ENCODE data around the gene USP21. TPM values are rescaled to one million over a fixed set of nuclear protein-coding genes. Genes with fewer than 3 reads are reported as not detected.
A peak's percentile ranks its signal among the peaks of the same experiment; 100 is the strongest.

Gene USP21
- total RNA-seq, 1 experiment from 2014 or later = 40.9 TPM

DNA sequence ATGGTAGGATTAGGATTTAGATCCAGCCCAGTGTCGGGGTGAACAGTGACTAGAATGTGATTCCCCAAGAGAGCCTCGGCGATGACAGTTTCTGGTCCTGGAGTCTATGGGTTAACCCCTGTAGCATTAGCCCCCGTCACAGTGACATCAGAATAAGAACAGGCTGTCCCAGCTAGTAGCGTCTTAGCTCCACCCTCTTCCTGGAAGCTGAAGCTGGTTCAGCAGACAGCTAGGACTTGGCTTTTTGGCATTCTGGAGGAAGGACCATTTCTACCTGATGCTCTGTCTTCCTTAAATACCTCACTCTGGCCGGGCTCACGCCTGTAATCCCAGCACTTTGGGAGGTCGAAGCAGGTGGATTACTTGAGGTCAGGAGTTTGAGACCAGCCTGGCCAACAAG lies 47.9 kb downstream of the USP21 start:
- H3K4me3 Mint-ChIP-seq (ENCODE audit: low read depth, unreplicated experiment) = no peak overlapping the region
- peaks cover 42% of the 10 kb centered on the region for H3K36me3 Mint-ChIP-seq (ENCODE audit: insufficient read depth, unreplicated experiment)
- CTCF ChIA-PET = interaction anchor here (0.8 kb wide), 1 partner anchor 51 kb away, joined by 7 read pairs; the partner anchor contains the start of gene PCP4L1
- intact Hi-C loops (cut with micrococcal nuclease; ENCODE audit: unreplicated experiment) = loop anchor here (5.0 to 10.0 kb wide), 2 partner anchors 175 to 538 kb away; partner anchors contain the start of gene DUSP12
- H3K9me3 Mint-ChIP-seq (ENCODE audit: low read depth, unreplicated experiment) = no peaks in the 10 kb centered on the region
- TF ChIP-seq, protein P1, sequence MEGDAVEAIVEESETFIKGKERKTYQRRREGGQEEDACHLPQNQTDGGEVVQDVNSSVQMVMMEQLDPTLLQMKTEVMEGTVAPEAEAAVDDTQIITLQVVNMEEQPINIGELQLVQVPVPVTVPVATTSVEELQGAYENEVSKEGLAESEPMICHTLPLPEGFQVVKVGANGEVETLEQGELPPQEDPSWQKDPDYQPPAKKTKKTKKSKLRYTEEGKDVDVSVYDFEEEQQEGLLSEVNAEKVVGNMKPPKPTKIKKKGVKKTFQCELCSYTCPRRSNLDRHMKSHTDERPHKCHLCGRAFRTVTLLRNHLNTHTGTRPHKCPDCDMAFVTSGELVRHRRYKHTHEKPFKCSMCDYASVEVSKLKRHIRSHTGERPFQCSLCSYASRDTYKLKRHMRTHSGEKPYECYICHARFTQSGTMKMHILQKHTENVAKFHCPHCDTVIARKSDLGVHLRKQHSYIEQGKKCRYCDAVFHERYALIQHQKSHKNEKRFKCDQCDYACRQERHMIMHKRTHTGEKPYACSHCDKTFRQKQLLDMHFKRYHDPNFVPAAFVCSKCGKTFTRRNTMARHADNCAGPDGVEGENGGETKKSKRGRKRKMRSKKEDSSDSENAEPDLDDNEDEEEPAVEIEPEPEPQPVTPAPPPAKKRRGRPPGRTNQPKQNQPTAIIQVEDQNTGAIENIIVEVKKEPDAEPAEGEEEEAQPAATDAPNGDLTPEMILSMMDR (IDR thresholded peaks at IDR 0.05; ENCODE audit: unreplicated experiment) = no peak
- peaks cover 24% of the 10 kb centered on the region for H3K4me1 Mint-ChIP-seq (ENCODE audit: low read depth, unreplicated experiment)
- DNase-seq = no peak
- H3K27me3 Mint-ChIP-seq (ENCODE audit: unreplicated experiment) = no peaks in the 10 kb centered on the region
- H3K27ac Mint-ChIP-seq (ENCODE audit: unreplicated experiment) = no peak overlapping the region
- BruUV-seq (replicated peaks) = no TSS peak

DNA sequence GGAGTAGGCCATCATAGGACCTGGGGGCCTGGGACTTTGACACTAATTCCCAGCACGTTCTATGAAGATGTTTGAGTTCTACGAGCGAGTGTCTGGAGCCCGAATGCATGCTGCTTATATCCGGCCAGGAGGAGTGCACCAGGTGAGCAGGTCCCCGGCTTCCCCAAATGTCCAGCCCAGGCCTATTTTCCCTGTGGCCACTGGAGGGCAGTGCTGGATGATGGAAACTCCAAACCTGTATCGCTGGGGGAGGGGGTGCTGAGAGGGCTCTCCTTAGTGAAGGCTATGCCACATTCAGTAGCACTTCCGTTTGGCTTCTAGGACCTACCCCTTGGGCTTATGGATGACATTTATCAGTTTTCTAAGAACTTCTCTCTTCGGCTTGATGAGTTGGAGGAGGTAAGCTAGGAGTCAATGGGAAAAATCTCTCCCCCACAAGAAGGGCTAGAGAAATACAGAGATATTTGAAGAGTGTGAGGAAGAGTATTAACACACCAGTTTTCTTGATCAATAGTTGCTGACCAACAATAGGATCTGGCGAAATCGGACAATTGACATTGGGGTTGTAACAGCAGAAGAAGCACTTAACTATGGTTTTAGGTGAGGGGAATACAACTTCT lies 50.6 kb downstream of the USP21 start:
- CTCF ChIA-PET = interaction anchor here (2.9 kb wide), 1 partner anchor 16 kb away, joined by 14 read pairs; the partner anchor contains the start of gene TOMM40L
- BruUV-seq (replicated peaks) = no TSS peak
- Mint-ChIP-seq H3K4me1 (ENCODE audit: low read depth, unreplicated experiment) (peaks cover 14% of the 10 kb centered on the region), H3K9me3 (ENCODE audit: low read depth, unreplicated experiment) (no peaks in the 10 kb centered on the region), H3K4me3 (ENCODE audit: low read depth, unreplicated experiment) (no peak overlapping the region), H3K36me3 (ENCODE audit: insufficient read depth, unreplicated experiment) (peaks cover 55% of the 10 kb centered on the region), H3K27ac (ENCODE audit: unreplicated experiment) (no peak overlapping the region), H3K27me3 (ENCODE audit: unreplicated experiment) (no peaks in the 10 kb centered on the region)
- TF ChIP-seq, protein P1 (IDR thresholded peaks at IDR 0.05; ENCODE audit: unreplicated experiment) = peak; percentile 87
- peak; percentile 92 for DNase-seq
- intact Hi-C loops (cut with micrococcal nuclease; ENCODE audit: unreplicated experiment) = loop anchor here (1.0 to 10.0 kb wide), 3 partner anchors 12 to 535 kb away; partner anchors contain the start of gene DUSP12

DNA sequence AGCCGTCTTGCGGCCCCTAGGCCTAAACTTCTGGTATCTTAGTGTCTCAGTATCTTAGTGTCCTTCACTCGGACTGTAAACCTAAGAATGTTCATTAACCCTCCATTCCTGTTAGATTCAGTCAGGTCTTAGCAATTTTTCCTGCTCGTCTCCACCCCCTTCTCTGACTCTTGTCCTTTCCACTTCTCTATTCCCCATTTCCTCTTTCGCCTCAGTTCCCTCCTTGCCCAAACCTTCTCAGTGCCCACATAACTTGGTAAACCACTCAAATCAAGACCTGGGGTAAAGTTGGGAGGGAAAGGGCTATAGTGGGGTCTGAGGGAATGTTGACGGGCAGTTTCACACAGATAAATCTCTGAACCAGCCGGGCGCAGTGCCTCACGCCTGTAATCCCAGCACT lies 55.1 kb downstream of the USP21 start:
- CTCF ChIA-PET = no interaction called here
- DNase-seq = no peak
- no TSS peak for BruUV-seq (replicated peaks)
- H3K27me3 Mint-ChIP-seq (ENCODE audit: unreplicated experiment) = peaks cover 21% of the 10 kb centered on the region
- H3K4me3 Mint-ChIP-seq (ENCODE audit: low read depth, unreplicated experiment) = no peak overlapping the region
- TF ChIP-seq, protein P1 (IDR thresholded peaks at IDR 0.05; ENCODE audit: unreplicated experiment) = no peak
- H3K4me1 Mint-ChIP-seq (ENCODE audit: low read depth, unreplicated experiment) = peaks cover 19% of the 10 kb centered on the region
- no peaks in the 10 kb centered on the region for H3K9me3 Mint-ChIP-seq (ENCODE audit: low read depth, unreplicated experiment)
- no peak overlapping the region for H3K27ac Mint-ChIP-seq (ENCODE audit: unreplicated experiment)
- H3K36me3 Mint-ChIP-seq (ENCODE audit: insufficient read depth, unreplicated experiment) = peaks cover 57% of the 10 kb centered on the region
- intact Hi-C loops (cut with micrococcal nuclease; ENCODE audit: unreplicated experiment) = no loop called here

DNA sequence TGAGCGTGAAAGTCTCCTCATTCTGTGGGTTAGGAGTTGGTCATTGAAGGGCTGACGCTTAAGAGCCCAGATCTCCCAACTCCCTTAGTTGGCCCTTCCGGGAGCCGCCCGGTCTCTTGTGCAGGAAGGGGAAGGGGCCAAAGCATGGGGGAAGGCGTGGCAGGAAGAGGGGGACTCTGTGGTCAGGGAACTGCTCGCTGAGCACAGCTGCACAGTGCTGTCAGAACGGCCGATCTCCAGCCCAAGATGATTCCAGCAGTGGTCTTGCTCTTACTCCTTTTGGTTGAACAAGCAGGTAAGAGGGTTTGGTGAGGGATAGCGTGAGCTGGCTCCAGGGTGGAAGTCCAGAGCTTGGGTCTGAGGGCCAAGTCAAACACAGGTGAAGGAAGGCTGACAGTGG lies 55.8 kb downstream of the USP21 start, which contains the start of gene FCER1G:
TSS of gene FCER1G (plus strand) at position 220 of the 400 bp plus-strand sequence. CDS start at position 247, 27 bp downstream.
- TF ChIP-seq, protein P1 (IDR thresholded peaks at IDR 0.05; ENCODE audit: unreplicated experiment) = no peak
- CTCF ChIA-PET = no interaction called here
- no peaks in the 10 kb centered on the region for H3K9me3 Mint-ChIP-seq (ENCODE audit: low read depth, unreplicated experiment)
- DNase-seq = no peak
- no peak within 1 kb of the TSS for H3K27ac Mint-ChIP-seq (ENCODE audit: unreplicated experiment)
- H3K36me3 Mint-ChIP-seq (ENCODE audit: insufficient read depth, unreplicated experiment) = peaks cover 50% of the 10 kb centered on the region
- no TSS peak for BruUV-seq (replicated peaks)
- peaks cover 12% of the 10 kb centered on the region for H3K4me1 Mint-ChIP-seq (ENCODE audit: low read depth, unreplicated experiment)
- peaks cover 26% of the 10 kb centered on the region for H3K27me3 Mint-ChIP-seq (ENCODE audit: unreplicated experiment)
- intact Hi-C loops (cut with micrococcal nuclease; ENCODE audit: unreplicated experiment) = no loop called here
- no peak within 1 kb of the TSS for H3K4me3 Mint-ChIP-seq (ENCODE audit: low read depth, unreplicated experiment)

Other genes with a start within 250 kb of the USP21 start
- not detected in 2 replicates for gene ITLN2, start 204.7 kb upstream of the USP21 start, total RNA-seq (2022)
- 157 and 173 TPM in 2 replicates for gene F11R, start 138.3 kb upstream of the USP21 start, total RNA-seq (2022)
- gene TSTD1, start 120.5 kb upstream of the USP21 start, total RNA-seq (2022) = 67.6 and 74.1 TPM in 2 replicates
- gene USF1, start 113.5 kb upstream of the USP21 start, total RNA-seq (2022) = 72.1 and 75.4 TPM in 2 replicates
- gene ARHGAP30, start 89.6 kb upstream of the USP21 start, total RNA-seq (2022) = 1.7 and 2.9 TPM in 2 replicates
- gene NECTIN4, start 69.9 kb upstream of the USP21 start, total RNA-seq (2022) = 24.9 and 42.4 TPM in 2 replicates
- gene KLHDC9, start 61.1 kb upstream of the USP21 start, total RNA-seq (2022) = 5.3 and 7.0 TPM in 2 replicates
- gene PFDN2, start 41.5 kb upstream of the USP21 start, total RNA-seq (2022) = 121 and 129 TPM in 2 replicates
- gene NIT1, start 41.4 kb upstream of the USP21 start, total RNA-seq (2022) = 49.8 and 52.9 TPM in 2 replicates
- gene DEDD, start 26.8 kb upstream of the USP21 start, total RNA-seq (2022) = 40.4 and 45.7 TPM in 2 replicates
- 77.5 and 85.8 TPM in 2 replicates for gene UFC1, start 5.5 kb upstream of the USP21 start, total RNA-seq (2022)
- 25.7 and 27.1 TPM in 2 replicates for gene PPOX, start 6.9 kb downstream of the USP21 start, total RNA-seq (2022)
- gene B4GALT3, start 18.0 kb downstream of the USP21 start, total RNA-seq (2022) = 51.9 and 59.2 TPM in 2 replicates
- not detected in 2 replicates for gene ADAMTS4, start 39.6 kb downstream of the USP21 start, total RNA-seq (2022)
- gene NDUFS2, start 42.9 kb downstream of the USP21 start, total RNA-seq (2022) = 91.3 and 98.3 TPM in 2 replicates
- gene FCER1G, start 55.8 kb downstream of the USP21 start, total RNA-seq (2022) = not detected in 2 replicates
- gene APOA2, start 64.1 kb downstream of the USP21 start, total RNA-seq (2022) = not detected in 2 replicates
- 14.1 and 15.0 TPM in 2 replicates for gene TOMM40L, start 66.6 kb downstream of the USP21 start, total RNA-seq (2022)
- not detected in 2 replicates for gene NR1I3, start 78.7 kb downstream of the USP21 start, total RNA-seq (2022)
- gene PCP4L1, start 99.2 kb downstream of the USP21 start, total RNA-seq (2022) = not detected in 2 replicates
- 0.37 and 0.47 TPM in 2 replicates for gene MPZ, start 150.5 kb downstream of the USP21 start, total RNA-seq (2022)
- gene SDHC, start 154.9 kb downstream of the USP21 start, total RNA-seq (2022) = 242 and 245 TPM in 2 replicates
- gene CFAP126, start 208.4 kb downstream of the USP21 start, total RNA-seq (2022) = not detected in 2 replicates